Activated naive CD8-positive, alpha-beta T cell treated with anti-CD3 and anti-CD28 coated beads for 36 hours (primary cell): ENCODE results near the gene GMDS. TPM values are rescaled to one million over a fixed set of nuclear protein-coding genes. Genes with fewer than 3 reads are reported as not detected.

ENCODE experiments used
- DNase-seq: peaks from one replicate; pipeline ENCODE4 v3.0.0; 2021
- H3K27ac Mint-ChIP-seq: one replicate; pipeline ENCODE4 v1.8.0; 2022; ENCODE audit warnings: mild to moderate bottlenecking, moderate library complexity, mixed read lengths
- H3K27me3 Mint-ChIP-seq: one replicate; pipeline ENCODE4 v1.8.0; 2022; ENCODE audit warnings: mild to moderate bottlenecking, mixed read lengths
- H3K36me3 Mint-ChIP-seq: one replicate; pipeline ENCODE4 v1.8.0; 2021; ENCODE audit warnings: mild to moderate bottlenecking, mixed read lengths
- H3K4me1 Mint-ChIP-seq: one replicate; pipeline ENCODE4 v1.8.0; 2021; ENCODE audit warnings: mixed read lengths
- H3K4me3 Mint-ChIP-seq: one replicate; pipeline ENCODE4 v1.8.0; 2022; ENCODE audit warnings: mild to moderate bottlenecking, moderate library complexity, mixed read lengths
- H3K9me3 Mint-ChIP-seq: one replicate; pipeline ENCODE4 v1.8.0; 2022; ENCODE audit warnings: mixed read lengths
- total RNA-seq, 2 experiments: library from RNA; stranded (reverse); gene quantifications; one replicate each; pipeline ENCODE4 v1.2.3, GENCODE V29; 2021

GMDS gene
- total RNA-seq, 2 experiments from 2014 or later: 34.7 to 38.5 TPM

- DNase-seq: no peak
Measured at GRCh38 chr6:2061880-2062279, 183.5 kb downstream of the GMDS start.

DNA sequence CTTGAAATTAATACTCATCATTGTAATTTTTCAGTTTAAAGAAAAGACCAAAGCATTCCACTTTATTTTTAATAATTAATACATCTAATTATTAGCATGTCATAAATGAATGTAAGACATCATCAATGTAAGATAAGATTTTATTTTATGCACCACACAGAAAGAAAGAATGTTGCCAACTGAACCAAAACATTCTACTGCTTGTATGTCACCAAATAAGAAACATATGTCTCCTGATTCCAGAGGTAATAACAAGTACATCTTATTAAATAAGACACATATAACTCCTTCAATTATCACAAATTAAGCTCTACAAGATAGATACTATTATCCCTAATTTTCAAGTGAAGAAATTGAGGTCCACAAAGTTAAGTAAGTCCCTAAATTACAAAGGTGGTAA lies 189.5 kb downstream of the GMDS start:
- no peak overlapping the region for H3K27ac Mint-ChIP-seq
- no peaks in the 10 kb centered on the region for H3K9me3 Mint-ChIP-seq
- no peak for DNase-seq
- peaks cover 24% of the 10 kb centered on the region for H3K36me3 Mint-ChIP-seq
- peaks cover 2% of the 10 kb centered on the region for H3K4me1 Mint-ChIP-seq
- H3K4me3 Mint-ChIP-seq: no peak overlapping the region
- no peaks in the 10 kb centered on the region for H3K27me3 Mint-ChIP-seq

More at GRCh38 chr6:2061880-2062279, 183.5 kb downstream of the GMDS start:
- Mint-ChIP-seq H3K4me1 (peaks cover 8% of the 10 kb centered on the region), H3K4me3 (no peak overlapping the region), H3K27me3 (no peaks in the 10 kb centered on the region), H3K27ac (no peak overlapping the region), H3K36me3 (peaks cover 19% of the 10 kb centered on the region), H3K9me3 (peaks cover 3% of the 10 kb centered on the region)

- Mint-ChIP-seq H3K27ac (no peak overlapping the region), H3K36me3 (peaks cover 26% of the 10 kb centered on the region), H3K4me1 (peaks cover 2% of the 10 kb centered on the region), H3K9me3 (no peaks in the 10 kb centered on the region), H3K4me3 (no peak overlapping the region), H3K27me3 (no peaks in the 10 kb centered on the region)
- no peak for DNase-seq
Measured at GRCh38 chr6:2055143-2055542, 190.3 kb downstream of the GMDS start.

GRCh38 chr6:2054516-2055067 lies 190.8 kb downstream of the GMDS start:
- peaks cover 2% of the 10 kb centered on the region for H3K4me1 Mint-ChIP-seq
- H3K4me3 Mint-ChIP-seq: no peak overlapping the region
- peaks cover 4% of the 10 kb centered on the region for H3K9me3 Mint-ChIP-seq
- H3K27me3 Mint-ChIP-seq: no peaks in the 10 kb centered on the region
- DNase-seq: no peak
- H3K36me3 Mint-ChIP-seq: peaks cover 27% of the 10 kb centered on the region
- no peak overlapping the region for H3K27ac Mint-ChIP-seq

GRCh38 chr6:2053691-2054090 lies 191.7 kb downstream of the GMDS start:
- H3K9me3 Mint-ChIP-seq: peaks cover 6% of the 10 kb centered on the region
- peaks cover 2% of the 10 kb centered on the region for H3K4me1 Mint-ChIP-seq
- no peaks in the 10 kb centered on the region for H3K27me3 Mint-ChIP-seq
- H3K36me3 Mint-ChIP-seq: peaks cover 28% of the 10 kb centered on the region
- H3K27ac Mint-ChIP-seq: no peak overlapping the region
- DNase-seq: no peak
- H3K4me3 Mint-ChIP-seq: no peak overlapping the region

- H3K27ac Mint-ChIP-seq: no peak overlapping the region
- DNase-seq: no peak
- H3K9me3 Mint-ChIP-seq: peaks cover 10% of the 10 kb centered on the region
- H3K27me3 Mint-ChIP-seq: no peaks in the 10 kb centered on the region
- peaks cover 32% of the 10 kb centered on the region for H3K36me3 Mint-ChIP-seq
- H3K4me3 Mint-ChIP-seq: no peak overlapping the region
- H3K4me1 Mint-ChIP-seq: no peaks in the 10 kb centered on the region
Measured at GRCh38 chr6:2047855-2048254, 197.6 kb downstream of the GMDS start.

GRCh38 chr6:2044192-2044591 lies 201.2 kb downstream of the GMDS start:
- no peak overlapping the region for H3K4me3 Mint-ChIP-seq
- H3K4me1 Mint-ChIP-seq: peaks cover 2% of the 10 kb centered on the region
- H3K36me3 Mint-ChIP-seq: peaks cover 10% of the 10 kb centered on the region
- DNase-seq: no peak
- no peaks in the 10 kb centered on the region for H3K27me3 Mint-ChIP-seq
- H3K9me3 Mint-ChIP-seq: peaks cover 4% of the 10 kb centered on the region
- no peak overlapping the region for H3K27ac Mint-ChIP-seq

DNA sequence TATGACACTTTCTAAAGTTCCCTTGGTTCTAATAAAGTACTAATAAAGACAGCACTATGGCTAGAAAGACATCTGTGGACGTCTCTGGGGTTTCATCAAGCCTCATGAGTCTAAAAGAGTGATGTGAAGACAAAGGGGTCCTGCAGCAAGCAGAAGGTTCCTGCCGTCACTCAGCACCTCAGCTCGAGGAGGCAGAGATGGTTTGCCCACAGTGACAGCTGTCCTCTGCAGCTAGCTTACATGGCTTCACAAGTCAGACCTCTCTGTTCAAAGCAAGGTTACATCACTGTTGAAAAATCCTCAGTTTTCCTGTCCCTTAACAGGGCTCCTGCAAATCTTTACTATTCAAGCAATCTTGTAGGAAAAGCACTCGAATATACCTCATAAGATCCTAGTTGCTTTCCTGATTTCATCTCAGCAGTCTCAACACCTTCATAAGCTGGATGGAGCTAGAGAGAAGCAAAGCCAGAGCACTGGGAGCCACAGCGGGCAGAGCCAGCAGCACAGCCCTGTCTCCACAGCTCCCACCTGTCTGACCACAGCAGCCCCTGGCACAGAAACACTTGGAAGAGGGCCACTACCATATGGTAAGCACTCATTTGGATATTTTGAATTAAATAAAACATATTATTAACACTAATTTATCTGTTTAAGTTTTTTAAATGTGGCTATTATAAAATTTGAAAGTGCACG lies 202.3 kb downstream of the GMDS start:
- DNase-seq: no peak
- H3K9me3 Mint-ChIP-seq: peaks cover 4% of the 10 kb centered on the region
- H3K4me1 Mint-ChIP-seq: peaks cover 8% of the 10 kb centered on the region
- H3K36me3 Mint-ChIP-seq: peaks cover 10% of the 10 kb centered on the region
- H3K27ac Mint-ChIP-seq: no peak overlapping the region
- no peaks in the 10 kb centered on the region for H3K27me3 Mint-ChIP-seq
- no peak overlapping the region for H3K4me3 Mint-ChIP-seq

DNA sequence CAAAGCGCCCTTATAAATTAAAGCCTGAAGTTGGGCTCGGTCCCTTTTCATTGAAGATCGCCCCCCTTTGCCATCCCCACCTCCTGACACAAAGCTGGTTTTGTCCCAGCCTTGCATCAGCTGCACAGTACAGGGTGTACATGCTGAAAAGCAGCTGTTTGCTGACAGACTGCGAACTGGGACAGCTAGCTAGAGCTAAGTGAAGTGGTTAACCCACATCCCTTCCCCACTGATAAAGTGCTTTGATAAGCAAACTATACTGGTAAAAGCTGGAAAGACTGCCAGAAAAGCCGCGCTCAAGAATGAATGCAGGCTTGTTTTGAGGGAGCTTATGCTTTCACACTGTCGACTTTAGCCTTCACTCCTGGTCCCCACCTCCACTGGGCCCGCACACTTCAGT lies 207.3 kb downstream of the GMDS start:
- Mint-ChIP-seq H3K27me3 (peaks cover 5% of the 10 kb centered on the region), H3K4me1 (peaks cover 22% of the 10 kb centered on the region), H3K36me3 (peaks cover 2% of the 10 kb centered on the region), H3K4me3 (no peak overlapping the region), H3K27ac (no peak overlapping the region), H3K9me3 (no peaks in the 10 kb centered on the region)
- DNase-seq: no peak

- H3K27ac Mint-ChIP-seq: no peak overlapping the region
- peaks cover 2% of the 10 kb centered on the region for H3K36me3 Mint-ChIP-seq
- no peaks in the 10 kb centered on the region for H3K9me3 Mint-ChIP-seq
- H3K4me1 Mint-ChIP-seq: peaks cover 22% of the 10 kb centered on the region
- peaks cover 5% of the 10 kb centered on the region for H3K27me3 Mint-ChIP-seq
- no peak overlapping the region for H3K4me3 Mint-ChIP-seq
- DNase-seq: no peak
Measured at GRCh38 chr6:2037237-2037926, 208.0 kb downstream of the GMDS start.

DNA sequence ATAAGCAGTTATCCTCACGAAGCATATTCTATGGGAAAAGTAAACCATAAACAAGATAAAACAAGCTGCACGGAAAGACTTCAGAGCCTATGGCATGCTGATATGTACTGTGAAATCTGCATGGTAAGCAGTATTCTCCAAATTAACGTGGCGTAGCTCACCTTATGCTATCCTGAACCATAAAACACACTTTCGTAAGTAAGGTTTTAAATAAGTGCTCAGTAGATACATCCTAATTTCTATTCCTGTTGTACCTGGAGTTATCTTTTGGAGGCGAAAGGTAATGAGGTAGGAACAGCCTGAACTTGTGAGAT lies 208.7 kb downstream of the GMDS start:
- peaks cover 5% of the 10 kb centered on the region for H3K27me3 Mint-ChIP-seq
- DNase-seq: no peak
- peaks cover 20% of the 10 kb centered on the region for H3K4me1 Mint-ChIP-seq
- no peaks in the 10 kb centered on the region for H3K9me3 Mint-ChIP-seq
- no peak overlapping the region for H3K4me3 Mint-ChIP-seq
- peaks cover 2% of the 10 kb centered on the region for H3K36me3 Mint-ChIP-seq
- no peak overlapping the region for H3K27ac Mint-ChIP-seq

GRCh38 chr6:2035826-2036709 lies 209.3 kb downstream of the GMDS start:
- Mint-ChIP-seq H3K27ac (no peak overlapping the region), H3K36me3 (peaks cover 2% of the 10 kb centered on the region), H3K4me3 (no peak overlapping the region), H3K9me3 (no peaks in the 10 kb centered on the region), H3K4me1 (peaks cover 20% of the 10 kb centered on the region), H3K27me3 (peaks cover 5% of the 10 kb centered on the region)
- no peak for DNase-seq

DNA sequence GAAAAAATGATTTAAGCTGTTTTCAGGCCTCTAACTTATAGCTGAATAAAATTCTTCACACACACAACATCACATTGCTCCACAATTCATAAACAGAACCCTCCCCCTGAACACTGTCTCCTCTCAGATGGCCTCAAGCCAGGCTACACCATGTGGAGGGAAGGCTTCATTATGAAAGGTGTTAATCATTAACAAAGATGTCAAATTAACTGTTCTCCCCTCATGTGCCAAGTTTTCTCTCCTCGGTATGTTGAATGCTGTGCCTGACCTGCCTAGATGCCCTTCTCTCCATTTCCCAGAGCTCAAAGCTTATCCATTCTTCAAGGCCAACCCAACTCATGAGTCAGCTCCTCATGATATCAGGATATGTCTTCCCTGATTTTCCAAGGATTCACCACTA lies 210.4 kb downstream of the GMDS start:
- peaks cover 5% of the 10 kb centered on the region for H3K27me3 Mint-ChIP-seq
- no peak overlapping the region for H3K4me3 Mint-ChIP-seq
- H3K27ac Mint-ChIP-seq: no peak overlapping the region
- no peak for DNase-seq
- H3K36me3 Mint-ChIP-seq: peaks cover 2% of the 10 kb centered on the region
- no peaks in the 10 kb centered on the region for H3K9me3 Mint-ChIP-seq
- H3K4me1 Mint-ChIP-seq: peaks cover 20% of the 10 kb centered on the region

GRCh38 chr6:2034256-2034655 lies 211.1 kb downstream of the GMDS start:
- H3K36me3 Mint-ChIP-seq: peaks cover 2% of the 10 kb centered on the region
- no peak for DNase-seq
- peaks cover 5% of the 10 kb centered on the region for H3K27me3 Mint-ChIP-seq
- no peaks in the 10 kb centered on the region for H3K9me3 Mint-ChIP-seq
- no peak overlapping the region for H3K4me3 Mint-ChIP-seq
- H3K27ac Mint-ChIP-seq: no peak overlapping the region
- peaks cover 20% of the 10 kb centered on the region for H3K4me1 Mint-ChIP-seq

DNA sequence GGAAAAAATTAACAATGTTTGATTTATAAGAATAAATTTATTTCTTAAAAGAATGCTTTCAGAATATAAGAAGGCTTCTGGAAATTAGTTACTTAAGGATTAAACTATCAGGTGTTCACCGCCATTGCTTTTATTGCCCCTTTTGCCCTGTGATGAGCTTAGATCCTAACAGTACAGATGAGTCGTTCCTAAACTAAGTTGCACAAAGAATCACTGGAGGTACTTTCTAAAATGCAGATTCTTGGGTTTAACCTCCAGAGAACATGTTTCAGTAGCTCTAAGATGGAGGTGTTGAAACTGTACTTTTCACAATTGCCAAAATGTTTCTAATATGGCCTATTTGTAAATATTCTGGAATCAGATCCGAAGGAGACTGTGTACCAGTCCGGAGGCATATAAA lies 211.9 kb downstream of the GMDS start:
- Mint-ChIP-seq H3K4me1 (peaks cover 21% of the 10 kb centered on the region), H3K27me3 (peaks cover 5% of the 10 kb centered on the region), H3K9me3 (no peaks in the 10 kb centered on the region), H3K27ac (no peak overlapping the region), H3K4me3 (no peak overlapping the region), H3K36me3 (peaks cover 2% of the 10 kb centered on the region)
- DNase-seq: no peak
